ENCODE measurements around the gene MRPS5.
"Not testable (repeated sequence)": the region's sequence is repeated elsewhere in the genome, so short reads cannot be mapped to it uniquely, and the experiment has no call there.

MRPS5 gene

DNA sequence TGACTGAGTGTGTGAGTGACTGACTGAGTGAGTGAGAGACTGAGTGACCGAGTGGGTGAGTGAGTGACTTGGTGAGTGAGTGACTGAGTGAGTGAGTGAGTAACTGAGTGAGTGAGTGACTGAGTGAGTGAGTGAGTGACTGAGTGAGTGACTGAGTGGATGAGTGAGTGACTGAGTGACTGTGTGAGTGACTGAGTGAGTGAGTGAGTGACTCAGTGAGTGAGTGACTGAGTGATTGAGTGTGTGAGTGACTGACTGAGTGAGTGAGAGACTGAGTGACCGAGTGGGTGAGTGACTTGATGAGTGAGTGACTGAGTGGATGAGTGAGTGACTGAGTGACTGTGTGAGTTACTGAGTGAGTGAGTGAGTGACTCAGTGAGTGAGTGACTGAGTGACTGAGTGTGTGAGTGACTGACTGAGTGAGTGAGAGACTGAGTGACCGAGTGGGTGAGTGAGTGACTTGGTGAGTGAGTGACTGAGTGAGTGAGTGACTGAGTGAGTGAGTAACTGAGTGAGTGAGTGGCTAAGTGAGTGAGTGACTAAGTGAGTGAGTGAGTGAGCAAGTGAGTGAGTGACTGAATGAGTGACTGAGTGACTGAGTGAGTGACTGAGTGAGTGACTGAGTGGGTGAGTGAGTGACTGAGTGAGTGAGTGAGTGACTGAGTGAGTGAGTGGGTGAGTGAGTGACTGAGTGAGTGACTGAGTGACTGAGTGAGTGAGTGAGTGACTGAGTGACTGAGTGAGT, 83.6 kb downstream of the MRPS5 start:
- H3K27ac ChIP-seq, H3K4me3 ChIP-seq: not testable (repeated sequence)

DNA sequence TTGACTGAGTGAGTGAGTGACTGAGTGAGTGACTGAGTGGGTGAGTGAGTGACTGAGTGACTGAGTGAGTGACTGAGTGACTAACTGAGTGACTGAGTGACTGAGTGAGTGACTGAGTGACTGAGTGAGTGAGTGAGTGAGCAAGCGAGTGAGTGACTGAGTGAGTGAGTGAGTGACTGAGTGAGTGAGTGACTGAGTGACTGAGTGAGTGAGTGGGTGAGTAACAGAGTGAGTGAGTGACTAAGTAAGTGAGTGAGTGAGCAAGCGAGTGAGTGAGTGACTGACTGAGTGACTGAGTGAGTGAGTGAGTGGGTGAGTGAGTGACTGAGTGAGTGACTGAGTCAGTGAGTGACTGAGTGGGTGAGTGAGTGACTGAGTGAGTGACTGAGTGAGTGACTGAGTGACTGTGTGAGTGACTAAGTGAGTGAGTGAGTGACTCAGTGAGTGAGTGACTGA, 84.2 kb downstream of the MRPS5 start:
- H3K4me3 ChIP-seq, result no peak overlapping the region
- H3K27ac ChIP-seq, result no peak overlapping the region

DNA sequence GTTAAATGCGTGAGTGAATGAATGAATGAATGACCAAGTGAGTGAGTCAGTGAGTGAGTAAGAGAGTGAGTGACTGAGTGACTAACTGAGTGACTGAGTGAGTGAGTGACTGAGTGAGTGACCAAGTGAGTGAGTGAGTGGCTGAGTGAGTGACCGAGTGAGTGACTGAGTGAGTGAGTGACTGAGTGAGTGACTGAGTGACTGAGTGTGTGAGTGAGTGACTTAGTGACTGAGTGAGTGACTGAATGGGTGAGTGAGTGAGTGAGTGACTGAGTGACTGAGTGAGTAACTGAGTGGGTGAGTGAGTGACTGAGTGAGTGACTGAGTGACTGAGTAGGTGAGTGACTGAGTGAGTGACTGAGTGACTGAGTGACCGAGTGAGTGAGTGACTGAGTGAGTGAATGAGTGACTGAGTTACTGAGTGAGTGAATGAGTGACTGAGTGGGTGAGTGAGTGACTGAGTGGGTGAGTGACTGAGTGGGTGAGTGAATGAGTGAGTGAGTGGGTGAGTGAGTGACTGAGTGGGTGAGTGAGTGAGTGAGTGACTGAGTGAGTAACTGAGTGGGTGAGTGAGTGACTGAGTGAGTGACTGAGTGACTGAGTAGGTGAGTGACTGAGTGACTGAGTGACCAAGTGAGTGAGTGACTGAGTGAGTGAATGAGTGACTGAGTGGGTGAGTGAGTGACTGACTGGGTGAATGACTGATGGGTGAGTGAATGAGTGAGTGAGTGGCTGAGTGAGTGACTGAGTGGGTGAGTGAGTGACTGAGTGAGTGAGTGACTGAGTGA, 84.8 kb downstream of the MRPS5 start:
- Histone ChIP-seq H3K27ac (no peak overlapping the region), H3K4me3 (no peak overlapping the region)

Measured in skin epidermis (tissue), 12 donors.